Uterus (tissue), 2 donors: ENCODE results near the gene TMEM39A.

ENCODE experiments used
- CTCF ChIP-seq, 4 experiments: fragments of 200-600 bp in 2 of 4; fragments of 450-650 bp in 2 of 4; sonication (generic) in 2 of 4; IDR thresholded peaks; one replicate each; pipeline ENCODE4 v1.5.1; 2016 to 2019; ENCODE audit warnings: antibody characterized with exemption in 4 of 4, mild to moderate bottlenecking in 2 of 4, moderate library complexity in 1 of 4
- POLR2A ChIP-seq, 2 donors: fragments of 450-650 bp; IDR thresholded peaks; one replicate each; pipeline ENCODE4 v1.6.1; 2016; ENCODE audit warnings: antibody characterized with exemption in 2 of 2, mild to moderate bottlenecking in 1 of 2, moderate library complexity in 1 of 2

- TF ChIP-seq CTCF (IDR thresholded peaks at IDR 0.05): no peak
- TF ChIP-seq POLR2A (IDR thresholded peaks at IDR 0.05): no peak
These were observed 36.9 kb upstream of the TMEM39A start for GRCh38 chr3:119500265-119500664.
